ENCODE results near the gene ADGRA3.
"Not testable (repeated sequence)": the region's sequence is repeated elsewhere in the genome, so short reads cannot be mapped to it uniquely, and the experiment has no call there.

Gene ADGRA3

DNA sequence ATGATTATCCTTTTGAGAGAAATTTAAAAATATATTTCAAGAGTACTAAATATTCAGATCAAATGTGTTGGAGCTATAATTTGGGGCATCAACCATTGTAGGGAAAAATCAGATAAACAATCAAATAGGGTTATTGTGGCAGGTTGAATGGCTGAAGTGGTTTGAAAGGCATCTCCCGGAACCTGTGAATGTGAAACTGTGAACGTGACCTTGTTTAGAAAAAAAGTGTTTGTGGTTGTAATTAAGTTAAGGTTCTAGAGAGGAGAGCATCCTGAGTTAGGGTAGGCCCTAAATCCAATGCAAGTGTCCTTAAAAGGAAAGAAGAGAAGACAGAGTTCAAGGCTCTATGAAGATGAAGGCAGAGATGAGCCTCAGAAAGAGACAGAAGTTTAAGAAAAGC, 37.4 kb downstream of the ADGRA3 start:
- no peak for DNase-seq

DNA sequence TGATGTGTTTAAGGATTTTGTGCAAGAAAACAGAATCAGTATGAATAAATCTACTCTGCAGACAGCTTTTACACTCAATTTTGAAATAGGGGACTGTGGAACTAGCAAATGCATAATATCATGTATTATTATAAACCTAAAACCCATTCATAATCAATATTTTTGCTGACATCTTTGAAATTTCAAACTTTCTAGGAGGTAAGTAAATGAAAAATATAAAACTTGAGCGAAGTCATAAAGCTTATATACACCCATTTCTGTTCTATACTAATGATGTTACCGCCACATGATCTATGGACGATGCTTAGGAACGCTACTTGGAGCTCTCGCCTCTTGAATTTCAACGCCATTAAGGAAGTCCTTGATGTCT, 38.1 kb downstream of the ADGRA3 start:
- no peak for DNase-seq

DNA sequence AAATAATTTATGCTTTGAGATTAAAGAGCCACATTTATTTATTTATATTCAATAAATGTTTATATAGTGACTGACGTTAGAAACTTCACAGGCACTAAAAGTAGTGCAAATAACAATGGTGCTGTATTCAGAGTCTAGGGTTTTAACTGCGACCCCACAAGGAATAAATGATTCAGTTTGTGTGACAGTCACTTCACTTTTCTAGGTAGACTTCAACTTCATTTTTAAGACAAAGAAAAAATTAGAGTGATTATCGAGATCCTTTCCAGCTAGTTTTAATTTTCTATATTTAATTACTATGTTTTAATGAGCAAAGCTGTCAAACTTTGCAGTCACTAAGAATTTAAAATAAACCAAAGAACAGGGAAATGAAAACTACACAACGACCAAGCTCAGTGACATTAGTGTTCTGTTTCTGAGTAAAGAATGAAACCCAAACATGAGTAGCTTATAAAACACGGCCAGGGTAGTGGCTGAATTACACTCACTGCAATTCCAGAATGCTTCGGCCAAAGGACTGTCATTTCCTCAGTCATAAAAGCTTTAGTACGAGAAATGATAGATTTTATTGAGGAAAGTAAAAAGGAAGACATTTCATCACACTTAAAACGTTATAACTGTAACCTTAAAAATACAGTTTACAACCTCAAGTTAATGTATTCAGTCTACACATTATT, 38.6 kb downstream of the ADGRA3 start:
- DNase-seq, result no peak

GRCh38 chr4:22476011-22476410, 39.9 kb downstream of the ADGRA3 start:
- no peak for DNase-seq

GRCh38 chr4:22475311-22475646, 40.6 kb downstream of the ADGRA3 start:
- not testable (repeated sequence) for DNase-seq

- DNase-seq, result no peak
These were observed 41.1 kb downstream of the ADGRA3 start for GRCh38 chr4:22474636-22475310.

- no peak for DNase-seq
These were observed 42.6 kb downstream of the ADGRA3 start for GRCh38 chr4:22473268-22473667.

- DNase-seq, result no peak
These were observed 43.8 kb downstream of the ADGRA3 start for GRCh38 chr4:22471999-22472461.

- no peak for DNase-seq
These were observed 44.4 kb downstream of the ADGRA3 start for GRCh38 chr4:22471419-22471818.

DNA sequence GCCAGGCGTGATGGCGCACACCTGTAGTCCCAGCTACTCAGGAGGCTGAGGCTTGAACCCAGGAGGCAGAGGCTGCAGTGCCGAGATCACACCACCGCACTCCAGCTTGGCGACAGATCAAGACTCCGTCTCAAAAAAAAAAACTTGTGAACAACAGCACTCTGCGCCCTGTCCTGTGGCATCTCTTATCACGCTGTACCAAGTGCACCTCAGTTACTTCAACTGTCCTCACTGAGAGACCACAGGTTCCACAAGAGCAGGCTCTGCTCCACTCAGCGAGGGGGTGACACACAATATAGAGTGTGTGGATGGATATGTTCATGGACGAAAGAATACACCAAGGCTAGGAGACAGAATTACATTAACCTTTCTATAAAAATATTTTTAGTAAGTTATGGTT, 49.3 kb downstream of the ADGRA3 start:
- DNase-seq, result no peak

DNA sequence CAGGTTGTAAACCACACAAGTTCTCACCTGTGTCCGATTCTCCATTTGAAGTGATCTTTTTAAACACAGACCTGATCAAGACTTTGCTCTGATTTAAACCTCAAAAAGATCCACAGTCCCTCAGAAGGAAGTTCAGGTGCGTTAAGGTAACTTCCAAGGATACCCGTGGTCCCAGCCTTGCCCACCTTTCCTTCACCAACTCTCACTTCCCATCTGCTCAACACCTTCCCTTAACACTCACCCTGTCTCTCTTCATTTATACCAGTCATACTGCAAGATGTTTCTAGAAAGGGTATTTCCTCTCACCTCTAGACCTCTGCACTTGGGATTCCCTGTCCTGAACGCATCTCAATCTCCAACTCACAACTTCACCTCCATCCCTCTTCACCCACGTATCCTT, 49.9 kb downstream of the ADGRA3 start:
- DNase-seq, result no peak

GRCh38 chr4:22465349-22465748, 50.5 kb downstream of the ADGRA3 start:
- DNase-seq, result no peak

DNA sequence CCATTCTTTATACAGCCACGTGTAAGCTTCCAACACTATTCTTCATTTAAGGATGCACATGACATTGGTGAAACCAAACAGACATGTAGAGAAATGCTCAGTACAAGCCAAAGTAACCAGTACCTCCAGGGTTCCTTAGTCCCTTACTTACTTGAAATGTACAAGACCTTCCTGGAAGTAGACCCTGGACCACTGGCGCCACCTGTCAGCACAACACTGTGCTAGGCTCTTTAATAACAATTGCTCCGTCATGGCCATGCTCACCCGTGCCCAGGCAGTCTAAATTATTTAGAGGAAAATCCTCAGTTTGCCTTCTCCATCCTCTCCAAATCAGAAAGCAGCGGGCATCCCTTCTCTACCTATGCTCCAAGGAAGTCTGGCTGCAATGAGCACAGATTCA, 52.7 kb downstream of the ADGRA3 start:
- no peak for DNase-seq

GRCh38 chr4:22462688-22463087, 53.2 kb downstream of the ADGRA3 start:
- no peak for DNase-seq

GRCh38 chr4:22460266-22460665, 55.6 kb downstream of the ADGRA3 start:
- no peak for DNase-seq

DNA sequence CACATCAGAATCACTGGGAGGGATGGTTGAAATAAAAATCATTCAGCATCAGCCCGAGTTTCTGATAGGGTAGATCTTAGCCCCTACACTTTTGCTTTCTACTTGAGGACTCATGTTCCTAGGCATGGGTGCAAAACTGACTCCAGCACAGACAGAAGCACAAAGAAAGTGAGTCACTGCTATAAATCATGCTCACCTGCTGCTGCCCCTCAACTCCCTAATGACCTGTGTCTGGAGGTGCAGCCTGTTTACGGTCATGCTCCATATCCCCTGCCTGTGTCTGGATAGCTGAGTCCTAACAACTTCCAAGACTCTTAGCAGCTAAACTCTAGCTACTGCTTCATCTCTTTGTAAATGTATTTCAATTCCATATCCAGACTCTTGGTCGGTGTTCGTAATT, 57.8 kb downstream of the ADGRA3 start:
- no peak for DNase-seq

DNA sequence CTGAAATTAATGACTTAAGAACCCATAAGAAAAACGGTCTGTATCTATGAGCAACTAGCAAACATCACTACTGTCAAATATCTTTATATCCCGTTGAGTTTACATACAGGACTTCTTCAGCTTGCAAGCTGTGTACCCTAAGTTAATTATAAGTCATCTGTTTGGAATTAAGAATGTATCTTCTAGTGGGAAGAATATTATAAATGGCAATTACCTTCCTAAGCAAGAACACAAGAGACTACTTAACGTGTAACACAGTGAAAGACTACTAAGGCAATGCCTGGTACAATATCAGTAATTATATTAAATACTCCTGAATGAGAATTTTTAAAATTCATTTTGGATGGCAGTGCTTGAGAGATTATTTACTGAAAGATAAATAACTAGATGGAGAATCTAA, 58.5 kb downstream of the ADGRA3 start:
- DNase-seq, result no peak

DNA sequence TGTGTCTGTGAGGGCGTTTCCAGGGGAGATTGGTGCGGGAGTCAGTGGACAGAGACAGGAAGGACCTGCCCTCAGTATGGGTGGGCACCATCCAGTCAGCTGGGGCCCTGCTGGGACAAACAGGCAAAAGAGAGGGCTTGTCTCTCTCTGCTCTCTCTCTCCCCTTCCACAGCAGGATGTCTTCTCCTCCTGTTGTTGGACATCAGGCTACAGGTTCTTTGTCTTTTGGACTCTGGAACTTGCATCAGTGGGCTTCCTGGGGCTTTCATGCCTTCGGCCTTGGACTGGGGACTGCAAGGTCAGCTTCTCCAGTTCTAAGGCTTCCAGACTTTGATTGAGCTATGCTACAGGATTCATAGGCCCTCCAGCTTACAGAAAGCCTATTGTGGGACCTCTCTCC, 59.6 kb downstream of the ADGRA3 start:
- no peak for DNase-seq

DNA sequence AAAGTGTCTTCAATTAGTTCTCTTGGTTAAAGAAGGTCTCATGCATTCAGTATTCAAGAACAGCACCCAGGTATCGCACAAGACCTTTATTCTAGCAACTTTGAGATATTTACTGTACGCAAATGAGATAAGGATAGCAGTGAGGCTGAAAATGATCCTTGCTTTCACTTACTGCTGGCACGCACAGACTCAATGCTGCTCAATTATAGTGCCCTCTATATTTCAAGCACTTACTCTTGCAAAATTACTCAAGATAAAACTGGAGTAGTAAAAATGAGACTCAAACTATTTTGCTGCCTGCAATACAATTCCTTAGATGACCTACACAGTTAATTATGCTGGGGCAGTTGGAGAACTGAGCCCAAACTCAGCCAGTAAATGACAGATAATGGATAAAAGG, 60.9 kb downstream of the ADGRA3 start:
- no peak for DNase-seq

GRCh38 chr4:22454216-22454838, 61.5 kb downstream of the ADGRA3 start:
- no peak for DNase-seq

DNA sequence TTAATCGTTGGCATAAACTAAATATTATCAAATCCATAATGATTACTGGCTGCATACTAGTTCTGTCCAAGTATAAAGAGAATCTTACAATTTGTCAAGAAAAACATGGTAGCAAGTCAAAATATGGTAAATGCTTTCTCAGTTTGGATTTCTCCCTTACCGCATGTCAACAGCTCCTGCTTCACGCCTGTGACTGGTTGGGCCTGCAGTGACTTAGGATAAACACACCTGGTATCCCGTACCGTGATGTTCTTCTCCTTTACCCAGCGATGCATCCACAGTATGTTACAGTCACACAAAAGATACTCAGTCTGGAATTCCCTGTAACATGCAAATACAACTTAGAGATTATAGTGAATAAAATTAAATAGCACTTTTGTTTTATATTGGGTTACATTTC, 71.1 kb downstream of the ADGRA3 start:
- DNase-seq, result no peak

DNA sequence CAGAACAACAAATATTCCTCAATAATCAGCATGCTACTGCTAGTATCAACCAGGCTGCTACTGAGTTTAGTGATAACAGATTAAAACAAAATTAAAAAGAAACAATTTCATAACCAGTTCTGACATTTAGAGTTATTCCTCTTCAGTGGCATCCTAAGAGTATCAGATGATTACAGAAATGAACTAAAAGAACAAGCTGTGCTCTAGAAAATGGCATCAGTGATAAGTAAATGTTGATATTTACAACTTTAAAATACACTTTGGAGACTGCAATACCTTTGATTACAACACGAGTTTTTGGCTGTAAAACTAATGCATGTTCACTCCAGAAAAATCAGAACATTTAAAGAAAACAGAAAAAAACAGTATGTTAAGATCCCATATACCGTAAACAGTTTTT, 72.9 kb downstream of the ADGRA3 start:
- DNase-seq, result no peak

- DNase-seq, result no peak
These were observed 74.9 kb downstream of the ADGRA3 start for GRCh38 chr4:22440999-22441398.

- DNase-seq, result no peak
These were observed 75.9 kb downstream of the ADGRA3 start for GRCh38 chr4:22439947-22440346.

GRCh38 chr4:22435652-22436051, 80.2 kb downstream of the ADGRA3 start:
- DNase-seq, result no peak
